K562 (cell line): ENCODE results near the gene OPRD1.

Experiments
- CBX1 ChIP-seq: sonication (generic); IDR thresholded peaks from 2 replicates; pipeline ENCODE4 v1.6.1; 2016; ENCODE audit warnings: antibody characterized with exemption, low read depth, mild to moderate bottlenecking
- CEBPG ChIP-seq, 3 experiments: fragments of 200-800 bp in 1 of 3; sonication (Bioruptor generic) in 1 of 3; sonication (generic) in 1 of 3; formaldehyde crosslinking in 1 of 3; IDR thresholded peaks in 2 of 3; conservative IDR thresholded peaks in 1 of 3; 2 replicates each; pipeline versions ENCODE4 v1.6.1 to v1.8.0; 2016 to 2022; ENCODE audit warnings: missing compliant biosample characterization in 2 of 3, missing genetic modification characterization in 2 of 3, mild to moderate bottlenecking in 1 of 3, missing genetic modification reagents in 1 of 3
- E2F4 ChIP-seq: sonication (generic); formaldehyde crosslinking; IDR thresholded peaks from 2 replicates; pipeline ENCODE4 v1.8.0; 2022; ENCODE audit warnings: mild to moderate bottlenecking, low read depth, missing genetic modification reagents
- E2F6 ChIP-seq, 2 experiments: IDR thresholded peaks; 2 replicates each; pipeline ENCODE4 v1.6.1; 2011; ENCODE audit warnings: borderline replicate concordance in 1 of 2, control low read depth in 1 of 2, low read depth in 1 of 2, low read length in 1 of 2, mild to moderate bottlenecking in 1 of 2, mixed read lengths in 1 of 2, moderate library complexity in 1 of 2; ENCODE audit not compliant: insufficient read depth in 1 of 2, insufficient read length in 1 of 2, poor library complexity in 1 of 2, severe bottlenecking in 1 of 2; ENCODE audit errors: extremely low read depth in 1 of 2
- EGR1 ChIP-seq: fragments of 450-650 bp; conservative IDR thresholded peaks from 2 replicates; pipeline ENCODE4 v1.6.1; 2017; ENCODE audit warnings: mild to moderate bottlenecking
- ESRRA ChIP-seq: fragments of 450-650 bp; IDR thresholded peaks from 2 replicates; pipeline ENCODE4 v1.6.1; 2014; ENCODE audit warnings: low read depth, mild to moderate bottlenecking, moderate library complexity, borderline replicate concordance
- FOXP1 ChIP-seq: sonication (generic); formaldehyde crosslinking; IDR thresholded peaks from 2 replicates; pipeline ENCODE4 v1.8.0; 2022; ENCODE audit warnings: mild to moderate bottlenecking, missing genetic modification reagents
- NFIC ChIP-seq: fragments of 450-650 bp; IDR thresholded peaks from 2 replicates; pipeline ENCODE4 v1.6.1; 2017; ENCODE audit warnings: mild to moderate bottlenecking, inconsistent platforms
- PATZ1 ChIP-seq: fragments of 250-450 bp; sonication (Bioruptor Pico); IDR thresholded peaks from 2 replicates; pipeline ENCODE4 v1.5.0; 2020; ENCODE audit warnings: mild to moderate bottlenecking, borderline replicate concordance
- POLR2A ChIP-seq: fragments of 450-650 bp; conservative IDR thresholded peaks from 2 replicates; pipeline ENCODE4 v1.6.1; 2016
- REST ChIP-seq, 2 experiments: fragments of 450-650 bp; formaldehyde crosslinking in 1 of 2; IDR thresholded peaks; 2 replicates each; pipeline versions ENCODE4 v1.4.0 to v1.6.1; 2014 to 2020; ENCODE audit warnings: mild to moderate bottlenecking in 2 of 2, borderline replicate concordance in 1 of 2, low read depth in 1 of 2
- YY1 ChIP-seq, 3 experiments: IDR thresholded peaks; 2 replicates each; pipeline ENCODE4 v1.6.1; 2011; ENCODE audit warnings: low read length in 2 of 3, mild to moderate bottlenecking in 2 of 3, moderate library complexity in 2 of 3, borderline replicate concordance in 1 of 3, control low read depth in 1 of 3, low read depth in 1 of 3; ENCODE audit not compliant: insufficient read depth in 3 of 3, insufficient replicate concordance in 2 of 3, control insufficient read depth in 1 of 3, insufficient read length in 1 of 3; ENCODE audit errors: extremely low read depth in 1 of 3
- ZNF609 ChIP-seq: sonication (generic); formaldehyde crosslinking; IDR thresholded peaks from 2 replicates; pipeline ENCODE4 v1.8.1; 2023; ENCODE audit warnings: missing genetic modification reagents, mild to moderate bottlenecking, borderline replicate concordance
- ZNF644 ChIP-seq: fragments of 200-800 bp; sonication (Bioruptor generic); IDR thresholded peaks from 2 replicates; pipeline ENCODE4 v1.6.1; 2016; ENCODE audit warnings: low read depth, missing genetic modification characterization, missing compliant biosample characterization

- TF ChIP-seq CBX1, result no peak
- peak; percentile 52; the same call in 1 of the 2 replicates for TF ChIP-seq ESRRA
- TF ChIP-seq POLR2A, result no peak
- TF ChIP-seq EGR1, result no peak
- TF ChIP-seq ZNF609, result no peak
- peak; percentile 90 for TF ChIP-seq REST (IDR thresholded peaks at IDR 0.05; ENCODE audit: borderline replicate concordance)
- TF ChIP-seq REST (CRISPR knock-in tag; IDR thresholded peaks at IDR 0.05; ENCODE audit: low read depth), result no peak
- no peak for TF ChIP-seq NFIC
- TF ChIP-seq YY1 (IDR thresholded peaks at IDR 0.05; ENCODE audit: borderline replicate concordance in 1 of 3, control insufficient read depth in 1 of 3, extremely low read depth in 1 of 3, insufficient read depth in 3 of 3, insufficient read length in 1 of 3, insufficient replicate concordance in 2 of 3, low read depth in 1 of 3, low read length in 2 of 3), result peak in 2 of 3 experiments; percentile 18 to 51
- no peak for TF ChIP-seq ZNF644 (tag)
- TF ChIP-seq E2F4 (CRISPR knock-in tag), result no peak
- TF ChIP-seq PATZ1 (CRISPR knock-in tag), result no peak
- TF ChIP-seq E2F6 (IDR thresholded peaks at IDR 0.05; ENCODE audit: borderline replicate concordance in 1 of 2, extremely low read depth in 1 of 2, insufficient read depth in 1 of 2, insufficient read length in 1 of 2, low read depth in 1 of 2, low read length in 1 of 2, poor library complexity in 1 of 2, severe bottlenecking in 1 of 2), result peak in 1 of 2 experiments; percentile 21
- peak; percentile 49; the same call in 1 of the 2 replicates for TF ChIP-seq CEBPG (CRISPR knock-in tag; IDR thresholded peaks at IDR 0.05)
- TF ChIP-seq CEBPG (tag; conservative IDR thresholded peaks at IDR 0.05 in 1 of 2, IDR thresholded peaks at IDR 0.05 in 1 of 2), result no peak
- TF ChIP-seq FOXP1, result no peak
Measured at GRCh38 chr1:28877132-28877781, 65.3 kb downstream of the OPRD1 start.
